Tibial nerve (tissue), 4 donors: ENCODE results near the gene HOXB9. TPM values are rescaled to one million over a fixed set of nuclear protein-coding genes. Genes with fewer than 3 reads are reported as not detected.

Experiments used
- DNase-seq, 2 donors: peaks; one replicate each; pipeline ENCODE4 v3.0.0-alpha.2; 2019; ENCODE audit warnings: low spot score in 2 of 2
- H3K27ac ChIP-seq, 4 donors: fragments of 200-600 bp; sonication (generic) in 3 of 4; one replicate each; pipeline ENCODE4 v1.5.1; 2017 to 2019; ENCODE audit warnings: mild to moderate bottlenecking in 1 of 4
- H3K27me3 ChIP-seq, 2 donors: fragments of 200-600 bp; sonication (generic) in 1 of 2; one replicate each; pipeline versions ENCODE4 v1.5.1 to v1.6.0; 2017 to 2019
- H3K36me3 ChIP-seq, 3 donors: fragments of 200-600 bp; sonication (generic); one replicate each; pipeline ENCODE4 v1.5.1; 2018 to 2019
- H3K4me1 ChIP-seq, 4 donors: fragments of 200-600 bp; sonication (generic) in 3 of 4; one replicate each; pipeline ENCODE4 v1.5.1; 2017 to 2019
- H3K4me3 ChIP-seq, 4 donors: fragments of 200-600 bp; sonication (generic) in 3 of 4; one replicate each; pipeline ENCODE4 v1.5.1; 2017 to 2019; ENCODE audit warnings: mild to moderate bottlenecking in 1 of 4, moderate library complexity in 1 of 4
- H3K9me3 ChIP-seq, 4 donors: fragments of 200-600 bp; sonication (generic) in 3 of 4; one replicate each; pipeline ENCODE4 v1.5.1; 2017 to 2019
- EP300 ChIP-seq, 2 donors: sonication (generic); formaldehyde crosslinking; IDR thresholded peaks; one replicate each; pipeline ENCODE4 v1.6.1; 2017; ENCODE audit warnings: antibody characterized with exemption in 2 of 2, mild to moderate bottlenecking in 1 of 2
- POLR2A ChIP-seq, 2 donors: fragments of 450-650 bp; IDR thresholded peaks; one replicate each; pipeline ENCODE4 v1.6.1; 2017; ENCODE audit warnings: antibody characterized with exemption in 2 of 2, mild to moderate bottlenecking in 2 of 2, moderate library complexity in 2 of 2
- WGBS, 2 donors: methylation state at CpG; one replicate each; pipeline ENCODE4 v1.1.5; 2018; 5-methylcytosine and 5-hydroxymethylcytosine counted together
- total RNA-seq, 4 donors: library from RNA; depleted of rRNA; stranded (reverse); fragments of >200 nt; gene quantifications; one replicate each; pipeline ENCODE4 v1.1.0, GENCODE V29; 2016
- TF ChIP-seq, protein P1 (sequence below), 5 experiments: fragments of 200-600 bp in 3 of 5; fragments of 450-650 bp in 2 of 5; sonication (generic) in 3 of 5; IDR thresholded peaks; one replicate each; pipeline ENCODE4 v1.5.1; 2016 to 2019; ENCODE audit warnings: antibody characterized with exemption in 5 of 5, mild to moderate bottlenecking in 3 of 5, moderate library complexity in 2 of 5

The HOXB9 gene
- total RNA-seq, 4 donors from 2014 or later = 0.21 to 0.30 TPM; not detected in 2

DNA sequence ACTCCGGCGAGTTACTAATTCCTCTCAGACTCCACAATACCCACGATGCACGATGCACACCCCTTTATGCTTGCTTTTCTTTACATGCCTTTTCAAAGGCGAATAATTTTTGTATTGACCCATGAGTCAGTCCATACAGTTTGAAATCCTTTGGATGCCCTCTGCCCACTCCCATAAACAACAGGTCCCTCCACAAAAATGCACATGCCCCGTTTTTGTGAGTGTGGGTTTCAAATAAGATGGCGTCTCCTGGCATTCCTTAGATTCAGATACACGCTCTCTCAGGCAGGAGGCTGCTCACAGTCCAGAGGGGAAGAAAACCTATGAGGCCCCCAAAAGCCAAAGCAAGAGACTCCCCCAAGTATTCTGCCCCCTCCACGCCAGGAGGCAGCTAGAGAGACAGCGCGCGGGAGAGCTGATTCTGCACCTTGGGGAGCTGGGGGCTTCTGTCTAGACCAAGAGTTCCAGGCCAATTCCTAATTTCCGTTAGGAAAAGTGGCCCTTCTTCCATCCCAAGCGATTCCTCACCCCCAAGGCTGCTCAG, 19.6 kb upstream of the HOXB9 start:
- Histone ChIP-seq H3K4me3 (peak overlapping the region in 1 of 4 donors; percentile 34), H3K27ac (peak overlapping the region in 1 of 4 donors; percentile 74), H3K4me1 (peaks cover 0 to 17% (median 4%) of the 10 kb centered on the region in 4 donors), H3K9me3 (no peaks in the 10 kb centered on the region), H3K36me3 (no peaks in the 10 kb centered on the region), H3K27me3 (peaks cover 0 to 97% of the 10 kb centered on the region in 2 donors)
- WGBS, 2 donors = 34 to 40% methylated on average over 14 of the region's 14 CpGs
- TF ChIP-seq EP300 (IDR thresholded peaks at IDR 0.05) = no peak
- TF ChIP-seq, protein P1, sequence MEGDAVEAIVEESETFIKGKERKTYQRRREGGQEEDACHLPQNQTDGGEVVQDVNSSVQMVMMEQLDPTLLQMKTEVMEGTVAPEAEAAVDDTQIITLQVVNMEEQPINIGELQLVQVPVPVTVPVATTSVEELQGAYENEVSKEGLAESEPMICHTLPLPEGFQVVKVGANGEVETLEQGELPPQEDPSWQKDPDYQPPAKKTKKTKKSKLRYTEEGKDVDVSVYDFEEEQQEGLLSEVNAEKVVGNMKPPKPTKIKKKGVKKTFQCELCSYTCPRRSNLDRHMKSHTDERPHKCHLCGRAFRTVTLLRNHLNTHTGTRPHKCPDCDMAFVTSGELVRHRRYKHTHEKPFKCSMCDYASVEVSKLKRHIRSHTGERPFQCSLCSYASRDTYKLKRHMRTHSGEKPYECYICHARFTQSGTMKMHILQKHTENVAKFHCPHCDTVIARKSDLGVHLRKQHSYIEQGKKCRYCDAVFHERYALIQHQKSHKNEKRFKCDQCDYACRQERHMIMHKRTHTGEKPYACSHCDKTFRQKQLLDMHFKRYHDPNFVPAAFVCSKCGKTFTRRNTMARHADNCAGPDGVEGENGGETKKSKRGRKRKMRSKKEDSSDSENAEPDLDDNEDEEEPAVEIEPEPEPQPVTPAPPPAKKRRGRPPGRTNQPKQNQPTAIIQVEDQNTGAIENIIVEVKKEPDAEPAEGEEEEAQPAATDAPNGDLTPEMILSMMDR (IDR thresholded peaks at IDR 0.05) = no peak
- TF ChIP-seq POLR2A (IDR thresholded peaks at IDR 0.05) = no peak
- DNase-seq = no peak

GRCh38 chr17:48644910-48645557, 18.9 kb upstream of the HOXB9 start:
- 49 to 57% methylated on average over 6 of the region's 6 CpGs for WGBS, 2 donors
- peaks cover 0 to 17% (median 4%) of the 10 kb centered on the region in 4 donors for H3K4me1 ChIP-seq
- no peaks in the 10 kb centered on the region for H3K36me3 ChIP-seq
- TF ChIP-seq POLR2A (IDR thresholded peaks at IDR 0.05) (no peak), EP300 (IDR thresholded peaks at IDR 0.05) (no peak)
- TF ChIP-seq, protein P1 (IDR thresholded peaks at IDR 0.05) = no peak
- H3K9me3 ChIP-seq = no peaks in the 10 kb centered on the region
- no peak overlapping the region for H3K27ac ChIP-seq
- no peak for DNase-seq
- peaks cover 0 to 97% of the 10 kb centered on the region in 2 donors for H3K27me3 ChIP-seq
- H3K4me3 ChIP-seq = no peak overlapping the region

- 71% methylated on average over 1 of the region's 1 CpG for WGBS, 2 donors
- peaks cover 0 to 99% of the 10 kb centered on the region in 2 donors for H3K27me3 ChIP-seq
- no peak overlapping the region for H3K4me3 ChIP-seq
Measured at GRCh38 chr17:48644159-48644558, 18.0 kb upstream of the HOXB9 start.

GRCh38 chr17:48643697-48644012, 17.5 kb upstream of the HOXB9 start:
- Histone ChIP-seq H3K27me3 (peaks cover 0 to 100% of the 10 kb centered on the region in 2 donors), H3K9me3 (no peaks in the 10 kb centered on the region)
- TF ChIP-seq EP300 (IDR thresholded peaks at IDR 0.05) (no peak), POLR2A (IDR thresholded peaks at IDR 0.05) (no peak)
- TF ChIP-seq, protein P1 (IDR thresholded peaks at IDR 0.05) = no peak

More at GRCh38 chr17:48644159-48644558, 18.0 kb upstream of the HOXB9 start:
- no peaks in the 10 kb centered on the region for H3K36me3 ChIP-seq
- no peak overlapping the region for H3K27ac ChIP-seq
- TF ChIP-seq POLR2A (IDR thresholded peaks at IDR 0.05) (no peak), EP300 (IDR thresholded peaks at IDR 0.05) (no peak)
- TF ChIP-seq, protein P1 (IDR thresholded peaks at IDR 0.05) = no peak
- no peaks in the 10 kb centered on the region for H3K9me3 ChIP-seq
- peaks cover 0 to 17% (median 4%) of the 10 kb centered on the region in 4 donors for H3K4me1 ChIP-seq
- DNase-seq = no peak

More at GRCh38 chr17:48643697-48644012, 17.5 kb upstream of the HOXB9 start:
- DNase-seq = no peak
- Histone ChIP-seq H3K36me3 (no peaks in the 10 kb centered on the region), H3K4me1 (peaks cover 0 to 17% (median 4%) of the 10 kb centered on the region in 4 donors), H3K27ac (no peak overlapping the region), H3K4me3 (no peak overlapping the region)
